ENCODE results near the gene STARD8.
"Not testable (repeated sequence)": the region's sequence is repeated elsewhere in the genome, so short reads cannot be mapped to it uniquely, and the experiment has no call there.

STARD8 gene

DNA sequence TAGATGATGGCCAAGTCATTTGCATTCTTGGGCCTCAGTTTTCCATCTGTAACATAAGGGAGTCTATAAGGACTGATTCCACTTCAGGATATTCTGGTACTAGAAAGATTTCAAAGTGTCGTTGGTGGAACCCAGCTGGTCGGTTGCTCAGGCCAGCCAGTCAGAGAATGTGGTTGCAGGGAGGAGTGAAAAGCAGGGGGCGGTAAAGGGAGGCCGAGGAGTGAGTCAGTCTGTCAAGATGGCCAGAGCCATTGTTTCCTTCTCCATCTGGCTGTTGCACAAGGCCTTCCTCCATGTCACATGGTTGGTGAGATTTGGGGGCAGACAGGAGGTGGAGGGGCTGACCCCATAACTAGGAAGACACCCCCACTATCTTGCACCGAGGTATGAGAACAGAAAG is 38.2 kb downstream of the STARD8 start:
- ATAC-seq, result peak; percentile 18; the same call in 1 of the 3 replicates
- TF ChIP-seq PPARA (CRISPR knock-in tag; IDR thresholded peaks at IDR 0.05; ENCODE audit: borderline replicate concordance), result no peak
- no peak for TF ChIP-seq ESRRG (CRISPR knock-in tag; IDR thresholded peaks at IDR 0.05)

DNA sequence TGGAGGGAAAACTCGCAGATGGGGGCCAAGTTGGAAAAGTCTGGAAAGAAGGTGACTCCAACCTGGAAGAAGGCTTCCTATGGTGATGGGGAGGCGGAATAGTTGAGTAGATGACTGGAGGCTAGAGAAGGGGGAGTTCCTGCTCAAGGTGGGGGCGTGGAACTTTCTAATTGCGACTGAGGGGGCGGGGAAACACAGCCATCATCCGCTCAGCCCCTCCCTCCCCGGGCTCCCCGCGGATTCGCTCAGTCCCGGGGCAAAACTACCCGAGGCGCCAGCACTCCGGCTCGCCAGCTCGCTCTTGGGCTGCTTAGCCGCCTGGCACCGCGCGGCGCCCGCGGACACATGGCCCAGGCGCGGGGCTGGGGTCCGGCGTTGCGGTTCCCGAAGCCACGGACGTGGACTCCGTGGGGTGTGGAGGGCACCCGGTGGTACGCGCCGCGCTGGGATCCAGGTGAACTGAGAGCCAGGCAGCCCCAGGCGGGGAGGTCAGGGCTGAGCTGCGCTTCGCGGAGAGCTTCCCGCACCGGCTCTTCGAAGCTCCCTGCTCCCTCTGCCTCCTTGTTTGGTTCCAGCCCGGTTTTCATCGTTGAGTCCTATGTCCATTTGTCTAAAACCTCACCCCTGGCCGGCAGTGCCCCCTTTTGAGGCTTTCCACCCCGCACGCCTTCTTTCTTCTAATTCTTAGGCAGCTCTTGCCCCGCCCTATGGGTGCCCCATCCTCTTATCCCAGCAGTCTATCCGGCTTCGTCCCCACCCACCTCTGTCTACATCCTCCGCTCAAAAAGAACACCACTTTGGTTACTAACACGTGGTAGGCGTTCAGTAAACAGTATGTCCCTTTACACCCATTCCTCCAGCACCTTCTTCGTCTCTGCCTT is 38.9 kb downstream of the STARD8 start:
- ATAC-seq, result peak; percentile 84
- TF ChIP-seq CSDC2 (CRISPR knock-in tag; IDR thresholded peaks at IDR 0.05) (no peak), OSR1 (CRISPR knock-in tag; IDR thresholded peaks at IDR 0.05) (no peak), ISL1 (CRISPR knock-in tag; IDR thresholded peaks at IDR 0.05) (no peak), ZFP30 (CRISPR knock-in tag; IDR thresholded peaks at IDR 0.05) (no peak), GLIS3 (CRISPR knock-in tag; IDR thresholded peaks at IDR 0.05) (no peak), TCF4 (CRISPR knock-in tag; IDR thresholded peaks at IDR 0.05; ENCODE audit: borderline replicate concordance) (no peak), ZFP3 (CRISPR knock-in tag; IDR thresholded peaks at IDR 0.05) (no peak), ZNF8 (CRISPR knock-in tag; IDR thresholded peaks at IDR 0.05) (no peak)
- TF ChIP-seq, protein P1, sequence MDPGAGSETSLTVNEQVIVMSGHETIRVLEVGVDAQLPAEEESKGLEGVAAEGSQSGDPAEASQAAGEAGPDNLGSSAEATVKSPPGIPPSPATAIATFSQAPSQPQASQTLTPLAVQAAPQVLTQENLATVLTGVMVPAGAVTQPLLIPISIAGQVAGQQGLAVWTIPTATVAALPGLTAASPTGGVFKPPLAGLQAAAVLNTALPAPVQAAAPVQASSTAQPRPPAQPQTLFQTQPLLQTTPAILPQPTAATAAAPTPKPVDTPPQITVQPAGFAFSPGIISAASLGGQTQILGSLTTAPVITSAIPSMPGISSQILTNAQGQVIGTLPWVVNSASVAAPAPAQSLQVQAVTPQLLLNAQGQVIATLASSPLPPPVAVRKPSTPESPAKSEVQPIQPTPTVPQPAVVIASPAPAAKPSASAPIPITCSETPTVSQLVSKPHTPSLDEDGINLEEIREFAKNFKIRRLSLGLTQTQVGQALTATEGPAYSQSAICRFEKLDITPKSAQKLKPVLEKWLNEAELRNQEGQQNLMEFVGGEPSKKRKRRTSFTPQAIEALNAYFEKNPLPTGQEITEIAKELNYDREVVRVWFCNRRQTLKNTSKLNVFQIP (CRISPR knock-in tag; IDR thresholded peaks at IDR 0.05; ENCODE audit: borderline replicate concordance, low read depth), result no peak
- TF ChIP-seq, protein P2, sequence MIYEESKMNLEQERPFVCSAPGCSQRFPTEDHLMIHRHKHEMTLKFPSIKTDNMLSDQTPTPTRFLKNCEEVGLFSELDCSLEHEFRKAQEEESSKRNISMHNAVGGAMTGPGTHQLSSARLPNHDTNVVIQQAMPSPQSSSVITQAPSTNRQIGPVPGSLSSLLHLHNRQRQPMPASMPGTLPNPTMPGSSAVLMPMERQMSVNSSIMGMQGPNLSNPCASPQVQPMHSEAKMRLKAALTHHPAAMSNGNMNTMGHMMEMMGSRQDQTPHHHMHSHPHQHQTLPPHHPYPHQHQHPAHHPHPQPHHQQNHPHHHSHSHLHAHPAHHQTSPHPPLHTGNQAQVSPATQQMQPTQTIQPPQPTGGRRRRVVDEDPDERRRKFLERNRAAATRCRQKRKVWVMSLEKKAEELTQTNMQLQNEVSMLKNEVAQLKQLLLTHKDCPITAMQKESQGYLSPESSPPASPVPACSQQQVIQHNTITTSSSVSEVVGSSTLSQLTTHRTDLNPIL (CRISPR knock-in tag; IDR thresholded peaks at IDR 0.05; ENCODE audit: low read depth), result no peak

DNA sequence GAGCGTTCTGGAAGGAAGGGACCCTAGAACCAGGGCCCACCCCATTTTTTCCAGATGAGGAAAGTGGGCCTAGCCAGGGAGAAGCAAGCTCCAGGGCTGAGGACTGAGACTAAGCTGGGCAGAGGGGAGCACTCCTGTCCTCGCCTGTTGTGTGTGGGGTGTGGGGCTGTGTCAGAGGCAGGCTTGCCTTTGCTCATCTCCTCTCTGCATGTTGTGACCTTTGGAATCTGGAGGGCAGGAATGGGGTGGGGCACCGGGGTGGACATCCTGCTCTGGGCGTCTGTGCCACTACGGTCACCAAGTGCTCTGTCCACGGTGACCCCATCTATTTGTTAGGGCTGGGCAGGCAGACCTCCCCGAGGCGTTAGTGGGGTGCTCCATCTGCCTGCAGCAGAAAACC is 41.5 kb downstream of the STARD8 start:
- ATAC-seq, result not testable (repeated sequence)

DNA sequence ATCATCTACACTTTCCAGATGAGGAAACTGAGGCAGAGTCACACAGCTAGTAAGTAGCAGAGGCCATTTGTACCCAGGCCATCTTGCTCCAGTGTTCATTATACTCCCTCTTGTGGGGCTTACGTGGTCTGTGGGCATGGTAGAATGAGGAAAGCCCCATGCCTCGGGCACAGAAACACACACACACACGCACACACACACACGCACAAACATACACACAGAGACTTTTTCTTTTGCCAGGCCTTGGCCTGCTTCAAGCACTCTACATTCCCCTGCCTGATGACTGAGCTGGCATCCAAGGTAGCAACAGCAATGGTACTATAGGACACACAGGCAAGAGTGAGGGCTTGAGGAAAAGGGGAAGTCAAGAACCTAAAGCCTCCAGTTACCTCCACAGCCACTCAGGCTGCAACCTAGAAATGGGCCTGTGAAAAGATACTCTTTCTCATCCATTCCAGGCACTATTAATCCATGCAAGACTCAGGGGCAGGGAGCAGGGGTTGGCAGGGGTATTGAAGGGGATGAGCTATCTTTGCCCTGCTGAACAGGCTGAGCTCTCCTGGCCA is 43.6 kb downstream of the STARD8 start:
- TF ChIP-seq SNAI2 (CRISPR knock-in tag; IDR thresholded peaks at IDR 0.05), result no peak
- no peak for TF ChIP-seq ZFP30 (CRISPR knock-in tag; IDR thresholded peaks at IDR 0.05)
- TF ChIP-seq, protein P3, sequence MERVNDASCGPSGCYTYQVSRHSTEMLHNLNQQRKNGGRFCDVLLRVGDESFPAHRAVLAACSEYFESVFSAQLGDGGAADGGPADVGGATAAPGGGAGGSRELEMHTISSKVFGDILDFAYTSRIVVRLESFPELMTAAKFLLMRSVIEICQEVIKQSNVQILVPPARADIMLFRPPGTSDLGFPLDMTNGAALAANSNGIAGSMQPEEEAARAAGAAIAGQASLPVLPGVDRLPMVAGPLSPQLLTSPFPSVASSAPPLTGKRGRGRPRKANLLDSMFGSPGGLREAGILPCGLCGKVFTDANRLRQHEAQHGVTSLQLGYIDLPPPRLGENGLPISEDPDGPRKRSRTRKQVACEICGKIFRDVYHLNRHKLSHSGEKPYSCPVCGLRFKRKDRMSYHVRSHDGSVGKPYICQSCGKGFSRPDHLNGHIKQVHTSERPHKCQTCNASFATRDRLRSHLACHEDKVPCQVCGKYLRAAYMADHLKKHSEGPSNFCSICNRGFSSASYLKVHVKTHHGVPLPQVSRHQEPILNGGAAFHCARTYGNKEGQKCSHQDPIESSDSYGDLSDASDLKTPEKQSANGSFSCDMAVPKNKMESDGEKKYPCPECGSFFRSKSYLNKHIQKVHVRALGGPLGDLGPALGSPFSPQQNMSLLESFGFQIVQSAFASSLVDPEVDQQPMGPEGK (CRISPR knock-in tag; IDR thresholded peaks at IDR 0.05; ENCODE audit: borderline replicate concordance), result no peak
- TF ChIP-seq, protein P1 (CRISPR knock-in tag; IDR thresholded peaks at IDR 0.05; ENCODE audit: borderline replicate concordance, low read depth), result no peak
- TF ChIP-seq, protein P4, sequence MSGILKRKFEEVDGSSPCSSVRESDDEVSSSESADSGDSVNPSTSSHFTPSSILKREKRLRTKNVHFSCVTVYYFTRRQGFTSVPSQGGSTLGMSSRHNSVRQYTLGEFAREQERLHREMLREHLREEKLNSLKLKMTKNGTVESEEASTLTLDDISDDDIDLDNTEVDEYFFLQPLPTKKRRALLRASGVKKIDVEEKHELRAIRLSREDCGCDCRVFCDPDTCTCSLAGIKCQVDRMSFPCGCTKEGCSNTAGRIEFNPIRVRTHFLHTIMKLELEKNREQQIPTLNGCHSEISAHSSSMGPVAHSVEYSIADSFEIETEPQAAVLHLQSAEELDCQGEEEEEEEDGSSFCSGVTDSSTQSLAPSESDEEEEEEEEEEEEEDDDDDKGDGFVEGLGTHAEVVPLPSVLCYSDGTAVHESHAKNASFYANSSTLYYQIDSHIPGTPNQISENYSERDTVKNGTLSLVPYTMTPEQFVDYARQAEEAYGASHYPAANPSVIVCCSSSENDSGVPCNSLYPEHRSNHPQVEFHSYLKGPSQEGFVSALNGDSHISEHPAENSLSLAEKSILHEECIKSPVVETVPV (CRISPR knock-in tag; IDR thresholded peaks at IDR 0.05), result no peak
- no peak for TF ChIP-seq ISL1 (CRISPR knock-in tag; IDR thresholded peaks at IDR 0.05)
- no peak for TF ChIP-seq ZFP3 (CRISPR knock-in tag; IDR thresholded peaks at IDR 0.05)
- TF ChIP-seq ARNTL (CRISPR knock-in tag; IDR thresholded peaks at IDR 0.05; ENCODE audit: borderline replicate concordance, low read depth), result no peak
- no peak for TF ChIP-seq GLIS3 (CRISPR knock-in tag; IDR thresholded peaks at IDR 0.05)
- no peak for TF ChIP-seq ZNF8 (CRISPR knock-in tag; IDR thresholded peaks at IDR 0.05)
- no peak for TF ChIP-seq OSR1 (CRISPR knock-in tag; IDR thresholded peaks at IDR 0.05)
- no peak for TF ChIP-seq ESRRG (CRISPR knock-in tag; IDR thresholded peaks at IDR 0.05)
- no peak for TF ChIP-seq CSDC2 (CRISPR knock-in tag; IDR thresholded peaks at IDR 0.05)
- TF ChIP-seq, protein P2 (CRISPR knock-in tag; IDR thresholded peaks at IDR 0.05; ENCODE audit: low read depth), result no peak
- no peak for ATAC-seq
